GM19099 (cell line): ENCODE data around the gene COL27A1.

Experiments used
- POLR2A ChIP-seq: IDR thresholded peaks from 3 replicates; pipeline ENCODE4 v1.6.1; 2011; ENCODE audit warnings: low read depth; ENCODE audit not compliant: insufficient read length; ENCODE audit errors: extremely low read depth

The COL27A1 gene

GRCh38 chr9:114132550-114132918 is 22.8 kb upstream of the COL27A1 start:
- no peak for TF ChIP-seq POLR2A

DNA sequence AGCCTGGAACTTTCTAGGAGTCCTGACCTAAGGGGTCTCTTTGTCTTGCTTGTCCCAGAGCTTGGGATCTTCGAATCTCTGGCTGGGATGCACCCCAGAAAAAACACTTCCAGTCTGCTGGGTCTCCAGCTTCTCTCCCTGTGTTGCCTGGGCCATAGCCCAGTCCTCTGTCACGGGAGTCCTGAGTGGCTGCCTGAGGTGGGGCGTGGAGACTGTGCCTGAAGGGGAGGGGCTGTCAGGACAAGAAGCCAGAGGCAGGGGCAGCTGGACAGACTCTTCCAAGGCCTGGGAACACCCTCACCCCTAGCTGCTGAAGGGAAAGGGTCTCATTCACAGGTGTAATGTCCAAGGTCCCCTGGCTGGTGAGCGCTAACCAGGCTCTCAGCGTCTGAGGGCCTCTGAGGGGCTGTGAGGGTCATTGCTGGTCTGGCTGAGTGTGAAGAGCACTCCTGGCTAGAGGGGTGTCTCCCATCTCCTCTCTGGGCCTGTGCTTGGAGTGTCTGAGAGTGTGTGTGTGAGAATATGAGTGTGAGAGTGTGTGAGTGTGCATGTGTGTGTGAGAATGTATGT is 20.4 kb upstream of the COL27A1 start:
- no peak for TF ChIP-seq POLR2A

DNA sequence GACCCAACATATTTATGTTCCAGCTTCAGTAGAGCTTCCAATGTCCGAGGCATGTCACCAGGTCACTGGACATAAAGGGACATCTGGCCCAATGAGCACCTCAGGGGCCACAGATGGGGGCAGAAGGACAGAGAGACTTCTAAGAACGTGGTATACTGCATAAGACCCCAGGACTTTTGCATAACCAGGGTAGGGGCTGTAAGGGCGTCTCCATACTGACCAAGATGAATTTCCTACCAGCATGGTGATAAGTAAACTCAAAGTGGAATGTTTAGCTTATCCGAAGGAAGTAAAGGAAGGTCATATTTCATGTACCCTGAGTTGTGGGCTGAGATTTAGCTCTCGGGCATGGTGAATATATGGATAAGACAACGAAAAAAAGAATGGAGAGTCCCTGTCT is 17.5 kb upstream of the COL27A1 start:
- no peak for TF ChIP-seq POLR2A

GRCh38 chr9:114138552-114138971 is 16.8 kb upstream of the COL27A1 start:
- no peak for TF ChIP-seq POLR2A

GRCh38 chr9:114139071-114139470 is 16.3 kb upstream of the COL27A1 start:
- TF ChIP-seq POLR2A, result no peak

DNA sequence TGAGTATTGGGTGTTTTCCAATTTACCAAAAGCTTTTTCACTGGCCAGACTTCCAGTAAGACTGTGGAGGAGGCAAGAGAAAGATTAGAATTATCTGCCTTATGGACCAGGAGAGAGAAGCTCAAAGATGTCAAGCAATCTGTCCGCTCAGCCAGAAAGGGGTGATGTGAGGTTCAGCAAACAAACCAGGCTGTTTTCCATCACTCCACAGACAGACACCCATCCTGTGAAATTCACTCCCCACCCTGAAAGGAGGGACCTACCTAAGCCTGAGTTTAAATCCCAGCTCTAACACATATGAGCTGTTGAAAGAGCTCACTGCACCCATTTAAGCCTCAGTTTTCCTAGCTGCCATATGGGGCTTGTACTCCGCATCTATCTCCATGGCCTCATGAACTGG is 14.9 kb upstream of the COL27A1 start:
- no peak for TF ChIP-seq POLR2A

GRCh38 chr9:114140850-114141249 is 14.5 kb upstream of the COL27A1 start:
- TF ChIP-seq POLR2A, result no peak

GRCh38 chr9:114141553-114142402 is 13.6 kb upstream of the COL27A1 start:
- TF ChIP-seq POLR2A, result no peak

- no peak for TF ChIP-seq POLR2A
These were observed 12.1 kb upstream of the COL27A1 start for GRCh38 chr9:114143234-114143633.

- no peak for TF ChIP-seq POLR2A
These were observed 8.6 kb upstream of the COL27A1 start for GRCh38 chr9:114146735-114147134.

- TF ChIP-seq POLR2A, result no peak
These were observed 6.2 kb upstream of the COL27A1 start for GRCh38 chr9:114149181-114149580.

DNA sequence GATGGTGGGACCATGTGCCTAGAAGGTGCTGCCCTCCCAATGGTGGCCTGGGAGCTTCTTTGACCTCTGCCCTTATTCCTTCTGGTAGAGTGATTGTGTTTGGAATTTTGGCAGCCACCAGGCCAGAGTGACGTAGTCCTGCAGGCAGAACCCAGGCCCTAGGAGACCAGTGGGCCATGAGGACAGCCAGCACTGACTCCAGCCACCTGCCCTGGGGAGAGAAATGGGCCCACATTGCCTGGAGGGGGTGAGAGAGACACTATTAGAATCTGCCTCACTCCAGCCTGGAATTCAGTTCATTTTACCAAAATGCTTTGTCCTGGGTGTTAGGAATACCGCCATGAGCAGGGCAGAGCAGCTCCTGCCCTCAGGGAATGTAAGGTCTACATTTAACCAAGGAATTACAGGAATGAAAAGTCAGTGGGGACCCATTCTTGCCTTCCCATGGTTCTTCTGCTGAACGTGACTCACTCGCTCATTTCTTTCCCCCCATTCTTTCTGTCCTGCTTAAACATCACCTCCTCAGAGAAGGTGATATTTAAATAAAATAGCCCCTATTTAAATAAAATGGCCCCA is 5.5 kb upstream of the COL27A1 start:
- no peak for TF ChIP-seq POLR2A

DNA sequence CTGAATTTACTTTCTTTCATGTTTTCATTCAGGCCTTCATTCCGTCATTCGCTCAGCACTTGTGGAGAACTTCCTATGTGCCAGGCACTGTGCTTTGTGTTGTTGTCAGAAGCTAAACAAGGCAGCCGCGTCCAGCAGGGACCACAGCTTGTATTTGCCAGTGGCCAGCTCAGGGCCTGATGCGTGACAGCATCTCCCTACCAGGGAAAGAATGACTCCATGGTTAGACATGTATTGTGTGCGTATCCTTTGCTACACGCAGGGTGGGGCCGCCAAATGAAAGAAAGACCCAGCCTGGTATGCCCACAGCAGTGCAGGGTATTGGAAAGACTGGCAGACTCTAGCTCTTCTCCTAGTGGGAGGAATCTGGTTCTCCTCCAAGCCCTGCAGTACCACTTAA is 4.7 kb upstream of the COL27A1 start:
- TF ChIP-seq POLR2A, result no peak

- no peak for TF ChIP-seq POLR2A
These were observed 3.8 kb upstream of the COL27A1 start for GRCh38 chr9:114151426-114151956.

GRCh38 chr9:114153761-114154599 is 1.4 kb upstream of the COL27A1 start:
- TF ChIP-seq POLR2A, result no peak
